Mononuclear cell (primary cell): Measurements from ENCODE around the gene WDTC1. TPM values are rescaled to one million over a fixed set of nuclear protein-coding genes. Genes with fewer than 3 reads are reported as not detected.

Experiments
- total RNA-seq: library from RNA; depleted of rRNA; stranded (reverse); fragments of >200 nt; gene quantifications from one replicate; pipeline ENCODE4 v1.2.3, GENCODE V29; 2012

WDTC1 gene
- total RNA-seq, 1 donor = 14.1 TPM

Other genes with a start within 250 kb of the WDTC1 start
- 1.2 TPM for gene TRNP1, start 240.9 kb upstream of the WDTC1 start, total RNA-seq
- gene TENT5B, start 221.8 kb upstream of the WDTC1 start, total RNA-seq = 0.42 TPM
- gene SLC9A1, start 79.5 kb upstream of the WDTC1 start, total RNA-seq = 6.4 TPM
- 17.0 TPM for gene TMEM222, start 87.5 kb downstream of the WDTC1 start, total RNA-seq
- 44.3 TPM for gene SYTL1, start 107.4 kb downstream of the WDTC1 start, total RNA-seq
- 2.0 TPM for gene MAP3K6, start 132.3 kb downstream of the WDTC1 start, total RNA-seq
- gene FCN3, start 140.2 kb downstream of the WDTC1 start, total RNA-seq = not detected
- not detected for gene CD164L2, start 148.7 kb downstream of the WDTC1 start, total RNA-seq
- 0.10 TPM for gene GPR3, start 158.0 kb downstream of the WDTC1 start, total RNA-seq